Gastroesophageal sphincter (tissue), 4 donors: ENCODE results near the gene PCSK4. TPM values are rescaled to one million over a fixed set of nuclear protein-coding genes. Genes with fewer than 3 reads are reported as not detected.

Source experiments
- ATAC-seq: fragments of 150-250 bp; one replicate; pipeline ENCODE4 v1.9.1; 2016; ENCODE audit warnings: mild to moderate bottlenecking, moderate library complexity
- H3K27ac ChIP-seq, 4 donors: fragments of 200-600 bp; sonication (generic) in 3 of 4; 1 replicate in 3 of 4; 2 replicates in 1 of 4; pipeline ENCODE4 v1.5.1; 2016 to 2019
- H3K27me3 ChIP-seq: fragments of 200-600 bp; sonication (generic); one replicate; pipeline ENCODE4 v1.5.1; 2019
- H3K36me3 ChIP-seq, 2 donors: fragments of 200-600 bp; sonication (generic); one replicate each; pipeline ENCODE4 v1.5.1; 2019; ENCODE audit warnings: control low read depth in 1 of 2
- H3K4me1 ChIP-seq, 3 donors: fragments of 200-600 bp; sonication (generic); 1 replicate in 2 of 3; 2 replicates in 1 of 3; pipeline ENCODE4 v1.5.1; 2016 to 2019; ENCODE audit warnings: control low read depth in 2 of 3
- H3K4me3 ChIP-seq, 2 donors: fragments of 200-600 bp; sonication (generic); one replicate each; pipeline ENCODE4 v1.5.1; 2019; ENCODE audit warnings: mild to moderate bottlenecking in 1 of 2, moderate library complexity in 1 of 2
- H3K9me3 ChIP-seq, 3 donors: fragments of 200-600 bp; sonication (generic); one replicate each; pipeline ENCODE4 v1.5.1; 2017 to 2019; ENCODE audit warnings: control low read depth in 2 of 3
- EP300 ChIP-seq: sonication (generic); formaldehyde crosslinking; IDR thresholded peaks from one replicate; pipeline ENCODE4 v1.6.1; 2017; ENCODE audit warnings: antibody characterized with exemption, mild to moderate bottlenecking
- POLR2A ChIP-seq, 2 donors: fragments of 450-650 bp; IDR thresholded peaks; one replicate each; pipeline ENCODE4 v1.6.1; 2017; ENCODE audit warnings: antibody characterized with exemption in 2 of 2, mild to moderate bottlenecking in 2 of 2, moderate library complexity in 1 of 2
- POLR2AphosphoS5 ChIP-seq: sonication (generic); formaldehyde crosslinking; IDR thresholded peaks from one replicate; pipeline ENCODE4 v1.6.1; 2017; ENCODE audit warnings: antibody characterized with exemption
- WGBS, 2 donors: methylation state at CpG; one replicate each; pipeline ENCODE4 v1.1.5; 2018; ENCODE audit warnings: low coverage in 1 of 2; 5-methylcytosine and 5-hydroxymethylcytosine counted together
- total RNA-seq, 4 donors: library from RNA; depleted of rRNA; stranded (reverse); fragments of >200 nt; gene quantifications; one replicate each; pipeline ENCODE4 v1.1.0, GENCODE V29; 2016
- TF ChIP-seq, protein P1 (sequence below), 4 experiments: fragments of 200-600 bp in 2 of 4; fragments of 450-650 bp in 2 of 4; sonication (generic) in 1 of 4; IDR thresholded peaks; one replicate each; pipeline ENCODE4 v1.5.1; 2017 to 2019; ENCODE audit warnings: antibody characterized with exemption in 4 of 4, mild to moderate bottlenecking in 2 of 4, moderate library complexity in 2 of 4

The PCSK4 gene
- total RNA-seq, 4 donors from 2014 or later, result 0.94 to 2.2 (median 2.0) TPM

DNA sequence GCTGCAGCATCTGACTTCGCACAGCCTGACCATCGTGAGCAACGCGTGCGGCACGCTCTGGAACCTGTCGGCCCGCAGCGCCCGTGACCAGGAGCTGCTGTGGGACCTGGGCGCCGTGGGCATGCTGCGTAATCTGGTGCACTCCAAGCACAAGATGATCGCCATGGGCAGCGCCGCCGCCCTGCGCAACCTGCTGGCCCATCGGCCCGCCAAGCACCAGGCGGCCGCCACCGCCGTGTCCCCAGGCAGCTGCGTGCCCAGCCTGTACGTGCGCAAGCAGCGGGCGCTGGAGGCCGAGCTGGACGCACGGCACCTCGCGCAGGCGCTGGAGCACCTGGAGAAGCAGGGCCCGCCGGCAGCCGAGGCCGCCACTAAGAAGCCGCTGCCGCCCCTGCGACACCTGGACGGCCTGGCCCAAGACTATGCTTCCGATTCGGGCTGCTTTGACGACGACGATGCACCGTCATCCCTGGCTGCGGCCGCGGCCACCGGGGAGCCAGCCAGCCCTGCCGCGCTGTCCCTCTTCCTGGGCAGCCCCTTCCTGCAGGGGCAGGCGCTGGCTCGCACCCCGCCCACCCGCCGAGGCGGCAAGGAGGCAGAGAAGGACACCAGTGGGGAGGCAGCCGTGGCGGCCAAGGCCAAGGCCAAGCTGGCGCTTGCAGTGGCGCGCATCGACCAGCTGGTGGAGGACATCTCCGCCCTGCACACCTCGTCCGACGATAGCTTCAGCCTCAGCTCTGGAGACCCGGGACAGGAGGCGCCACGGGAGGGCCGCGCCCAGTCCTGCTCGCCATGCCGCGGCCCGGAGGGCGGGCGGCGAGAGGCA lies 24.7 kb downstream of the PCSK4 start:
- TF ChIP-seq POLR2A (IDR thresholded peaks at IDR 0.05) (no peak), EP300 (no peak)
- TF ChIP-seq, protein P1, sequence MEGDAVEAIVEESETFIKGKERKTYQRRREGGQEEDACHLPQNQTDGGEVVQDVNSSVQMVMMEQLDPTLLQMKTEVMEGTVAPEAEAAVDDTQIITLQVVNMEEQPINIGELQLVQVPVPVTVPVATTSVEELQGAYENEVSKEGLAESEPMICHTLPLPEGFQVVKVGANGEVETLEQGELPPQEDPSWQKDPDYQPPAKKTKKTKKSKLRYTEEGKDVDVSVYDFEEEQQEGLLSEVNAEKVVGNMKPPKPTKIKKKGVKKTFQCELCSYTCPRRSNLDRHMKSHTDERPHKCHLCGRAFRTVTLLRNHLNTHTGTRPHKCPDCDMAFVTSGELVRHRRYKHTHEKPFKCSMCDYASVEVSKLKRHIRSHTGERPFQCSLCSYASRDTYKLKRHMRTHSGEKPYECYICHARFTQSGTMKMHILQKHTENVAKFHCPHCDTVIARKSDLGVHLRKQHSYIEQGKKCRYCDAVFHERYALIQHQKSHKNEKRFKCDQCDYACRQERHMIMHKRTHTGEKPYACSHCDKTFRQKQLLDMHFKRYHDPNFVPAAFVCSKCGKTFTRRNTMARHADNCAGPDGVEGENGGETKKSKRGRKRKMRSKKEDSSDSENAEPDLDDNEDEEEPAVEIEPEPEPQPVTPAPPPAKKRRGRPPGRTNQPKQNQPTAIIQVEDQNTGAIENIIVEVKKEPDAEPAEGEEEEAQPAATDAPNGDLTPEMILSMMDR (IDR thresholded peaks at IDR 0.05), result peak in 3 of 4 experiments; percentile 9 to 52 (median 14)
- WGBS, 2 donors, result no CpG with 5 or more reads among the region's 83 CpGs
- Histone ChIP-seq H3K27ac (no peak overlapping the region), H3K36me3 (peaks cover 0 to 34% of the 10 kb centered on the region in 2 donors), H3K4me1 (peaks cover 11 to 53% (median 32%) of the 10 kb centered on the region in 3 donors), H3K27me3 (peaks cover 74% of the 10 kb centered on the region), H3K9me3 (no peaks in the 10 kb centered on the region), H3K4me3 (no peak overlapping the region)
- ATAC-seq, result no peak

DNA sequence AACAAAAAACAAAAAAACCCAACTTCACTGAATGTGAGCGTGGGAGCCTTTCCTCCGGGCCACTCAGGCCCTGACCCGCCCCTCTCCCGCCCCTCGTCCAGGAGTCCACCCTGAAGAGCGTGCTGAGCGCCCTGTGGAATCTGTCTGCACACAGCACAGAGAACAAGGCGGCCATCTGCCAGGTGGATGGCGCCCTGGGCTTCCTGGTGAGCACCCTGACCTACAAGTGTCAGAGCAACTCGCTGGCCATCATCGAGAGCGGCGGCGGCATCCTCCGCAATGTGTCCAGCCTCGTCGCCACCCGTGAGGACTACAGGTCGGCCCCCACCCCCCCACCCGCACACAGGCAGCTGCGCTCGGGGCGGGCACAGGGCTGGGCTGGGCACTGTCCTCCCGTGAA lies 28.3 kb downstream of the PCSK4 start:
- Histone ChIP-seq H3K27ac (no peak overlapping the region), H3K4me1 (peaks cover 0 to 22% (median 2%) of the 10 kb centered on the region in 3 donors), H3K36me3 (peaks cover 0 to 44% of the 10 kb centered on the region in 2 donors), H3K9me3 (no peaks in the 10 kb centered on the region), H3K27me3 (peaks cover 55% of the 10 kb centered on the region), H3K4me3 (no peak overlapping the region)
- WGBS, 2 donors, result 85% methylated on average over 4 of the region's 24 CpGs; no CpG with 5 or more reads in 1 of the 2 donors
- ATAC-seq, result no peak
- TF ChIP-seq, protein P1 (IDR thresholded peaks at IDR 0.05), result no peak
- TF ChIP-seq POLR2AphosphoS5 (no peak), EP300 (no peak), POLR2A (IDR thresholded peaks at IDR 0.05) (no peak)

DNA sequence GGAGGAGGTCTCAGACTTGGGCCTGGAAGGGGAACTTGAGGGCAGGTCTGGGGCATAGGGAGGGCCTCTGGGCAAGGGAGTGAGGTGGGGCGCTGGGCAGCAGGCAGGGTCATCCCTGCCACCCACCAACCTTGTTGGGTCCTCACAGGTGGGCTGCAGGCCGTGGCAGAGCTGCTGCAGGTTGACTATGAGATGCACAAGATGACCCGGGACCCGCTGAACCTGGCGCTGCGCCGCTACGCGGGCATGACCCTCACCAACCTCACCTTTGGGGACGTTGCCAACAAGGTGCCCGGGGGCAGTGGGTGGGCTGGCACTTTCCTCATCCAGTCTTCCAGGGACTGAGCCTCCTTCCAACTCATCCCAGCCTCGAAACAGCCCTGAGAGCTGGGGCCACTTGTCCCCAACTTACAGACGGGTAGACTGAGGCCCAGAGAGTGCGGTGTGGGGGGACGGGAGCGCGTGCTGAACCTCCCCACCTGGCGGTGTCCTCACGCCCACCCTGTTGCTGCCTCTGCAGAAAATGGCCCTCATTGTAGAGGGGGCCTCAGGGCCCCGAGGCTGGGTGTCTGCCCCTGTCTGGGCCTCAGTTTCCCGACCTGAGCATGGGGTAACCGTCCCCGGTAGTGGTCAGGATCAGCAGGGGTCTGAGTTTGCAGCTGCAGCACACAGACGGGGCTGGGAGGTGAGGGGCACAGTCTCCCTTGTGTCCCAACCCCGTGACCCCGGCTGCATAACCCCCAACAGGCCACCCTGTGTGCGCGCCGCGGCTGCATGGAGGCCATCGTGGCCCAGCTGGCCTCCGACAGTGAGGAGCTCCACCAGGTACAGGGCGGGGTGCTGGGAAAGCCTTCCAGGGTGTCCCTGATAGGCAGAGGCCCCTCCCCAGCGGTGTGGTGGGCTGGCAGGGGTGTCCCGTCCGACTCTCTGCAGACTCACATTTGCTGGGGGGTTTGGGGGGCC lies 29.8 kb downstream of the PCSK4 start:
- ATAC-seq, result no peak
- Histone ChIP-seq H3K27me3 (peaks cover 55% of the 10 kb centered on the region), H3K4me3 (no peak overlapping the region), H3K36me3 (peaks cover 0 to 29% of the 10 kb centered on the region in 2 donors), H3K9me3 (no peaks in the 10 kb centered on the region), H3K27ac (no peak overlapping the region), H3K4me1 (peaks cover 0 to 22% (median 2%) of the 10 kb centered on the region in 3 donors)
- TF ChIP-seq POLR2A (IDR thresholded peaks at IDR 0.05) (no peak), EP300 (no peak), POLR2AphosphoS5 (no peak)
- TF ChIP-seq, protein P1 (IDR thresholded peaks at IDR 0.05), result no peak
- 60 to 100% methylated on average over 1 of the region's 36 CpGs for WGBS, 2 donors

DNA sequence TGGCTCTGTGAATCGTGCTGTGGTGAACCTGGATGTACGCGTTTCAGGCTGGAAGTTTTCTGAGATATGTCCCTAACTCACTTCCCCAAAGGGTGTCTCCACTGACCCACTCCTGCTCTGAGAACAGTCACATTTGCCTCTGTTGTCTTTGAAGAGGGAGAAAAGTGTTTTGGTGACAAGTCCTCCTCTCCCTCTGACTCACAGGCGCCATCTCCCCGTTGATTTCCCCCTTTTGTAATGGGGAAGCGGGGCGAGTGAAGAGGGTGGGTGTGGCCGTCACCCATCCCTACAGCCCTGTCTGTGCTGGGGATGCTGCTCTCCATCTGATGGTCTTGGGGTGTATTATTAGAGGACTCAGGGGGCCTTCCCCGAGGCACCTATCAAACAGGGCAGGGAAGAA lies 30.7 kb downstream of the PCSK4 start:
- Histone ChIP-seq H3K4me3 (no peak overlapping the region), H3K27ac (no peak overlapping the region), H3K36me3 (peaks cover 0 to 26% of the 10 kb centered on the region in 2 donors), H3K4me1 (peaks cover 0 to 28% (median 6%) of the 10 kb centered on the region in 3 donors), H3K27me3 (peaks cover 55% of the 10 kb centered on the region), H3K9me3 (no peaks in the 10 kb centered on the region)
- WGBS, 2 donors, result 50% methylated on average over 2 of the region's 9 CpGs; no CpG with 5 or more reads in 1 of the 2 donors
- TF ChIP-seq EP300, result no peak
- ATAC-seq, result no peak

DNA sequence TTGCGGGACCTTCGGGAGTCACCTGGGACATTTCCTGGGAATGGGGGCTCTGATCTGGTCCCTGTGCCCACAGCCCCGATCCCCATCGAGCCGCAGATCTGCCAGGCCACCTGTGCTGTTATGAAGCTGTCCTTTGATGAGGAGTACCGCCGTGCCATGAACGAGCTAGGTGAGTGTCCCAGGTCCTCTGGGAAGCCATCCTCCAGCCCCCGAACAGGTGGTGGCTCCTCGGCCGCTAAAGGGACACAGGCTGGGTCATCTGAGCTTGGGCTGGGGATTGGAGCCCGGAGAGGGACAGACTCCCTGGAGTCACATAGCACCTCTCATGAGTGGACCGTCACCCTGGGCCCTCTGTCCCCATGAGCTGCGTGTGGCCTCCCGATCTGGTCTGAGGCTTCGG lies 32.3 kb downstream of the PCSK4 start:
- Histone ChIP-seq H3K9me3 (no peaks in the 10 kb centered on the region), H3K4me3 (no peak overlapping the region), H3K4me1 (peaks cover 0 to 41% (median 14%) of the 10 kb centered on the region in 3 donors), H3K27ac (no peak overlapping the region), H3K36me3 (peaks cover 0 to 26% of the 10 kb centered on the region in 2 donors), H3K27me3 (peaks cover 57% of the 10 kb centered on the region)
- ATAC-seq, result no peak
- TF ChIP-seq POLR2A (IDR thresholded peaks at IDR 0.05) (no peak), EP300 (no peak), POLR2AphosphoS5 (no peak)
- TF ChIP-seq, protein P1 (IDR thresholded peaks at IDR 0.05), result no peak
- 74% methylated on average over 6 of the region's 16 CpGs; no CpG with 5 or more reads in 1 of the 2 donors for WGBS, 2 donors
